NCI-H524 treated with DMSO at 0.1 percent for 48 hours (cell line): ENCODE measurements around the gene ABCB9.
"Not testable (repeated sequence)": the region's sequence is repeated elsewhere in the genome, so short reads cannot be mapped to it uniquely, and the experiment has no call there.

Experiments used
- DNase-seq: peaks from one replicate; lab custom pipeline; 2025; lab: John Stamatoyannopoulos, UW

ABCB9 gene

DNA sequence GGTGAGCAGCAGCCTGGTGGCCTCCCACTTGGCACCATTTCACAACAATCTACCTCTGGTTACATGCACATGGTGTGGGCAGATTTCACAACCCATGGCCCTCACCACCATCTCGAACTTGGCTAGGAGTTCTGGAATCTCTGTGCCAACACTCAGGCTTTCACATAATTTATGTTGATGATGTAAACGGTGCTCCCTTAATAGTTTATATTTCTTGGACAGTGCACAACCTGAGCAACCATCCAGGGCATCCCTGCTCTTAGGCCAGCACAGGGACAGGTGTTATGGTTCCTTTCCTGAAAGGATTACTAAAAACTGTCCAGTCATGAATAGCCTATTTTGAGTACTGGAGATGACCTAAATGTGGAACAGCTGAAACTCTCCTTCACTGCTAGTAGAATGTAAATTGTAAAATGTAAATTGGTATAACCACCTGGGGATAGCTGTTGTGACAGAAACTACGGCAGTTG is 28.6 kb downstream of the ABCB9 start:
- no peak for DNase-seq

DNA sequence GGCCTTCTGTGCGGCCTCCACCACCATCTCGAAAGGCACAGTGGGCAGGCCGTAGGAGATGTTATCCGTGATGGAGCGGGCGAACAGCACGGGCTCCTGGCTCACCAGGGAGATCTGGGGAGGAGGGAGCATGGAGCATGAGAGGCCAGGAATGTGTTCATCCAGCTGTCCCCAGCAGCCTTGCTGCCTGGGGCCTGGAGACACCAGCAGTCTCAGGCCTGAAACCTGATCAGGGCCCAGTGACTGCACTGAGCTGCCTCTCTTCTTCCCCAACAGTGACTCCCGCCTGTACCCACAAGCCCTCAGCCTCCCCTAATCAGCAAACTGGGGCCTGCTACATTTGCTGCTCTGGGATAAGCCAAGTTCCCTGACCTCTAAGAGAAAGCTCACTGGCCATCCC is 30.9 kb downstream of the ABCB9 start:
- no peak for DNase-seq

DNA sequence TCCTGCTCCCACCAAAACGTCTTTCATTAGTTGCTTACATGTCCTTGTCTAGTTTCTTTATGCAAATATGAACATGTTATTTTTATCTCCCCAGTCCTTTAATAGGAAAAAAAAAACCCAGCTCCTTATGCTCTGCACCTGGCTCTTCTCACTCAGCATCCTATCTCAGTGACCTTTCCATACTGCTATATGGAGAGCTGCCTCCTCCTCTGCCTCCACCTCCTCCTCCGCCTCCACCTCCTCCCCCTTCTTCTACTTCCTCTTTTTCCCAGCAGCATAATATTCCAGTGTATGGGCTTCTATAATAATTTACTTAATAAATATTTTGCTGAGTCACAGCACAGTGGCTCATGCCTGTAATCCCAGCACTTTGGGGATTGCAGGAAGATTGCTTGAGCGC is 31.5 kb downstream of the ABCB9 start:
- no peak for DNase-seq

DNA sequence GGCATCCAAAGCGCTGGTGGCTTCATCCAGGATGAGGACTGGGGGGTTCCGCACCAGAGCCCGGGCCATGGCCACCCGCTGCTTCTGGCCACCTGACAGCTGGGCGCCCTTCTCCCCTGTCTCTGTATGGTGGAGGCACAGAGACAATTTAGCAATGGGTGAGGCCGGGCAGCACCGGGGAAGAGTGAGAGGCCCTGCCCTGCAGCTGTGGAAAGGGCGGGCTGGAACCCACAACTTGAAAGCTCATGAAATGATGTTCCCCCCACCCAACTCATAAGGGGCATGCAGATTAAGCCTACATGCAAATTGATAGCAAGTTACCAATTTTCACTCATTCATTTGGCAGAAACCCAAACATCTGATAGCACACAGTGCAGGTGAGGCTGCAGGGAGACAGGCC is 34.1 kb downstream of the ABCB9 start:
- no peak for DNase-seq

DNA sequence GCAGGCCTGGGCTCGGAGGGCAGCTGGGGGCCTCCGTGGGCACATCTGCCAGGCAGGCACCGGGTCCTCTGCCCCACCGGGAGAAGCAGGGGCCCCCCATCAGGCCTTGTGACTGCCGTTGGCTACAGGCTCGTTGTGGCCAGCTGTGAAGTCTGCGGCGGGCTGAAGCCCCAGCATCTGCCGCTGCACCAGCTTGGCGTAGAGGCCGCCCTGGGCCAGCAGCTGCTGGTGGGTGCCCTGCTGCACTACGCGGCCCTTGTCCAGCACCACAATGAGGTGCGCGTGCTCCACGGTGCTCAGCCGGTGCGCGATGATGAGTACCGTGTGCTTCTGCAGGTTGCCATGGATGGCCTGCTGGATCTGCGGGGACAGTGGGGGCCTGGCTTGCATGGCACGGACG is 36.5 kb downstream of the ABCB9 start:
- no peak for DNase-seq

DNA sequence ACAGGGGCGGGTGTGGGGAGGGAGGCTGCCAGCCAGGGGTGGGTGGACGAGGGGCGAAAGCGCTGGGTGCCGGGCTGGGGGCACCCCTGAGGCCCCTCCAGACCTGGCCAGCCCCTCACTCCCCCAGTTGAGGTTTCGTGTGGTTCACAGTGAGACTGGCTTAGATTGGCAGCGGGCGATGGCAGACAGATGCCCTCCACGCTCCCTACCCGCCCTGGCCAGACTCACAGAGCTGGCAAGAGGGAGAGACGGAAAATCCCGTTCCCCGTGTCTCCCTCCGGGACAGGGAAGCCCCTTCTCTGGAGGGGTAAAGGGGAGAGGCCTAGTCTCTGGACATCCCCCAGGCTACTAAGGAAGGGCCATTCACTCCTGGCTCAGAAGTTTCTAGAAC is 37.1 kb downstream of the ABCB9 start:
- no peak for DNase-seq

DNA sequence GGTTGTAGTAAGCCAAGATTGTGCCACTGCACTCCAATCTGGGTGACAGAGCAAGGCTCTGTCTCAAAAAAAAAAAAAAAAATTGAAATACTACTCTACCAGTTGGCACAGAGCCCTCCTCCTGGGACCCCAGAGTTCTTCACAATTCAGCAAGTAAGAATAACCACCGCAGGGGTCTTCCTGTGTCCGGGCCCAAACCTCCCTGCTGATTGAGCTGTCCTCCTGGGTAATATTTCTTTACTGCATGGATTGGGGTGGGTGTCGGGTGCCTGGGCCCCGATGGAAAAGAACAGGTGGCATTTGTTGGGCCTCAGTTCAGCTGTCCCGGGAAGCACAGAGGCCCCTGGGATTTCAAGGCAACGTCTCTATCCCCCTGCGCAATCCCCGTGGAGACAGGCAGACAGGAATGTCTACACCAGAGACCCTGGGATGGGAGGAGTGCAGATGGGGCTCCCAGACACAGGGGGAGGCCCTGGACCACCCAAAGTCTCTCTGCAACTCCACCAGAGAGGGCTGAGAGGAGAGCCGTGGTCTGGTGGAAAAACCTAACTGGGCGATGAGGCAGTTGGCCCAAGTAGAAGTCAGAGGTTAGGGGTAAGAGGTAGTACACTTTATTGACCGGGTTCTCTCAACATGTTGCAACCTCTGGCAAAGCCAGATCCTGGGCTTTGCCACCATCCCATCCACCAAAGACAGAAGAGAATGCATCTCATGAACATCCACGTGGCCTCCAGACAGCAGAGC is 37.7 kb downstream of the ABCB9 start:
- DNase-seq = no peak

DNA sequence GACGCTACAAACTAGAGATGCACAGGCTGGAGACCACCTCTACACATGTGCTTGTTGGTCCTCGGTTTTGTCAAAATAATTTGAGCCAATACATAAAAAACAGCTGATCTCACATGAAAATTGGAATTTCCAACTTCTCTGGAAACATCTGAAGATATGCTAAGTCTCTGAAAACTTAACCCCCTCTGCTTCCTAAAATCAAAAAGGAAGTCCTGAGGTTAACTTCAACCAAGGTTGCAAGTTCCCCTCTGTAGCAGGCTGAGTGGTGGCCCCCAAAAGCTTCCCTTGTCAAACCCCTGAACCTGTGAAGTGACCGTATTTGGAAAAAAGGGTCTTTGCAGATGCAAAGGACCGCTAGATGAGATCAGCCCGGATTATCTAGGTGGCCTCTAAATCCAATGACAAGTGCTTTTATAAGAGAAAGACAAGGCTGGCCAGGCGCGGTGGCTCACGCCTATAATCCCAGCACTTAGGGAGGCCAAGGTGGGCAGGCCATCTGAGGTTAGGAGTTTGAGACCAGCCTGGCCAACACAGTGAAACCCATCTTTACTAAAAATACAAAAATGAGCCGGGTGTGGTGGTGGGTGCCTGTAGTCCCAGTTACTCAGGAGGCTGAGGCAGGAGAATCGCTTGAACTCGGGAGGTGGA is 38.4 kb downstream of the ABCB9 start:
- no peak for DNase-seq

DNA sequence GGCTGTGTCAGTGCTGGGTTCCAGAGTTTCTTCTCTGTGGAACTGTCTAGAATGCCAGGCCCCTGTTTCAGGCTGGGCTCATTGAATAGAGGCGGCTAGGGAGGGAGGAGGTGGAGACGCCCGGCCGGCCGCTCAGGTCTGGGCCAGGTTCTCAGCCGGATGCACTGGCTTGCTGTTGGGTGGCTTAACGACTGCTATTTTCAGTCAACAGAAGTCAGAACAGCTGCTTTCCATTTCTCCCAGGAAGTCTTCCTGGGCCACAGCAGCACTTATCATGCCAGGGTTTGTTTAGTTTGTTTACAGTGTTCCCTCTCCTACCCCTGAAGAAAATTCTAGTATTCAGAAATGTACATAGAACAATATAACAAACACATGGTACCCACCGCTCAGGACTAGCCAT is 44.3 kb downstream of the ABCB9 start:
- no peak for DNase-seq

DNA sequence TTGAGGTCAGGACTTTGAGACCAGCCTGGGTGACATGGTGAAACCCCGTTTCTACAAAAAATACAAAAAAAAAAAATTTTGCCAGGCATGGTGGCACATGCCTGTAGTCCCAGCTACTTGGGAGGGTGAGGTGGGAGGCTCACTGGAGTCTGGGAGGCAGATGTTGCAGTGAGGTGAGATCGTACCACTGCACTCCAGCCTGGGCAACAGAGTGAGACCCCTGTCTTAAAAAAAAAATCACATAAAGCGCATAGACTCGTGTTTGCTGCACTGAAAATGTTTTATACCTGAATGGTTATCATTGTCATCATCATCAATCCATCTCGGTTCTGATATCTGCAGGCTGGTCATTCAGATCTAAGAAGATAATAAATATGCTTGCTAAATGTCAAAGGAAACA is 45.6 kb downstream of the ABCB9 start:
- DNase-seq = no peak

DNA sequence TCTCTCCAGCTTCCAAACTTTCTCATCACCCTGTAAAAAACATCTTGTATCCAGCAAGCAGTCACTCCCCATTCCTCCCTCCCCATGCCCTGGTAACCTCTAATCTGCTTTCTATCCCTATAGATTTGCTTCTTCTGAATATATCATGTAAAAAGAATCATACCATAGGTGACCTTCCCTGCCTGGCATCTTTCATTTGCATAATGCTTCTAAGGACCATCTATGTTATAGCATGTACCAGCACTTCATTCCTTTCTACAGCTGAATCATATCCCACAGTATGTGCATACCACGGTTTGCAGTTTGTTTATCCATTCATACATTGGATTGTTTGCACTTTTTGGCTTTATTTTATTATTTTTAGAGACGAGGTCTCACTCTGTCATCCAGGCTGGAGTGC is 47.4 kb downstream of the ABCB9 start:
- no peak for DNase-seq

DNA sequence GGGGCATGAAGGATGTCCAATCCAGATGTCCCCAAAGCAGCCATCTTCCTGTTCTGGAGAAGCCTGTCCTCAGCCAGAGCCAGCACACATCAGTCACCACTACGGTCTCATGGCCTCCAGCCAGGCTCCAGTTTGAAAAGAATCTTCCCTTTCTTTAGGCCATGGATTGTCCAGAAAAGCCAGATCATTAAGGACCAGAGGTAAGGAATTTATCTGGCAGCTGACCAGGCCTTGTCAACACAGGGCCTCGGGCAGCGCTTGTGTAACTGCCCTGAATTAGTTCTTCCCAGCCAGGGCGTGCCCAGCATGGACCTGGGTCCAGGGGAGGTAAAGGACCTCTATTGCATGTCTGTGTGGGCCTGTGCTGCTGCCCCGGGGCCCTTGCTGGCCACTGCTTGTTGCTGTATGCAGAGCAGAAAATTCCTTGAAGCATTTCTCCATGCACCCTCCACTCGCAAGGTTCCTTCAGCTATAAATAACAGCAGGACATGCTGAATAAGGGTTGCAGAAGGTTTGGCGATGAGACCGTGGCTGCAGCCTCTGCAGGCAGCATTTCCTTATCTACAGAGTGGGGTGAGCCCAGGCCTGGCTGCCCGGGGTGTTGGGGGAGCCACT is 48.6 kb downstream of the ABCB9 start:
- no peak for DNase-seq

DNA sequence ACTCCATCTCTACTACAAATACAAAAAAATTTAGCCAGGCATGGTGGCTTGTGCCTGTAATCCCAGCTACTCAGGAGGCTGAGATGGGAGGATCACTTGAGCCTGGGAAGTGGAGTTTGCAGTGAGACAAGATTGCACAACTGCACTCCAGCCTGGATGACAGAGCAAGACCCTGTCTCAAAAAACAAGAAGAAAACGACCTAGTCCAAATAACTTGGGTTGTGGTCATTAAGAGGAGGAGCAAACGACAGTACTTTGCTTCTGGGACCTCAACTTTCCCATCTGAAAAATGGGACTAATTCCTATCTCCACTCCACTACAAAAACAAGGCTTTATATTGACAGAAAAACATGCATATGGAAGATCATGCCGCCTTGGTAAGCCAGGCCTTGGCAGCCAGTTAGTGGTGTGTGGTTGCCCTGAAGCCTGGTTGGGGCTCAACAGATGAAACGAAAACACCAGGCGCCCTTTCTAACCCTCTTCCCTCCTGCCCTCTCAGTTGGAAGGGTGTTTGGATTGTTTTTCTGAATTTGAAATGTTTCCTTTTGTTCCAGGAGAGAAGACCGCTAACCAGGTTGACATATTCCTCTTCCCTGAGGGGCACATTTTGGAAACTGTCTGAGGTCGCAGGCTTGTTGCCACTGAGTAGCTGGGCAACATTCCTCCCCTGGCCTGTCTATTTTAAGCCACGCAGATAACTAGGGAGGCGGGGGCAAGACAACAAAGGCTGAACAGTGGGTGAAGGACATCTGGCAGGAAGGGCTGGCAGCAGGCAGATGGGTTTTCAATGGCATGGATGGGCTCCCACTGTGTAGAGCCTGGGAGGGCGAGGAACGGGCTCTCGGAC is 56.6 kb downstream of the ABCB9 start:
- DNase-seq = no peak

DNA sequence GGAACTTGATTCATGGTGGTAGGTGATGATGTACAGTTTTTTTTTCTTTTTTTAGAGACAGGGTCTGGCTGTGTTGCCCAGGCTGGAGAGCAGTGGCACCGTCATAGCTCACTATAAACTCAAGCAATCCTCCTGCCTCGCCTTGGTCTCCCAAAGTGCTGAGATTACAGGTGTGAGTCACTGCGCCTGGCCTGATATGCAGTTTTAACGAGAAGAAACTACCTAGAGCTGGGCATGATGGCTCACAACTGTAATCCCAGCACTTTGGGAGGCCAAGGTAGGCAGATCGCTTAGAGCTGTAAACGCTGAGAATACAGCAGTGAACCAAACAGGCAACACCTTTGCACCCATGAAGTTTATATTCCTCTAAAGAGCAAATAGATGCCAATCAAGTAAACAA is 57.3 kb downstream of the ABCB9 start:
- DNase-seq = no peak

DNA sequence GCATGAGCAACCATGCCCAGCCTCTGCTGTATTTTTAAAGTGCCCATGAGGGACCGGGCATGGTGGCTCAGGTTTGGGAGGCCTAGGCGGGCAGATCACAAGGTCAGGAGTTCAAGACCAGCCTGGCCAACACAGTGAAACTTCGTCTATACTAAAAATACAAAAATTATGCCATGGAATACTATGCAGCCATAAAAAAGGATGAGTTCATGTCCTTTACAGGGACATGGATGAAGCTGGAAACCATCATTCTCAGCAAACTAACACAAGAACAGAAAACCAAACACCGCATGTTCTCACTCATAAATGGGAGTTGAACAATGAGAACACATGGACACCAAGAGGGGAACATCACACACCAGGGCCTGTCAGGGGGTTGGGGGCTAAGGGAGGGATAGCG is 61.0 kb downstream of the ABCB9 start:
- DNase-seq = not testable (repeated sequence)

DNA sequence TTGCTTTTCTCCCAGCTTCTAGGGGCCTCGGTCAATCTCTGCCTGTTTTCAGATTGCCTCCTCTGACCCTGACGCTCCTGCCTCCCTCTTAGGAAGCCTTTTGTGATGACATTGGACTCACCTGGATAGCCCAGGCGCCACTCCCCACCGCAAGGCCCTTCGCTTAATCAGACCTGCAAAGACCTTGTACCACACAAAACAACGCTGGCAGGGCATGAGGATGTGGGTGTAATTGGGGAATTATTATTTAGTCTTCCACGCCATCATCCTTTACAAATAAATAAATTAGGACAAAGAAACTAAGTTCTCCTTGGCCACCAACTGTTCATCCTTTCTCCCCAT is 62.6 kb downstream of the ABCB9 start:
- no peak for DNase-seq

DNA sequence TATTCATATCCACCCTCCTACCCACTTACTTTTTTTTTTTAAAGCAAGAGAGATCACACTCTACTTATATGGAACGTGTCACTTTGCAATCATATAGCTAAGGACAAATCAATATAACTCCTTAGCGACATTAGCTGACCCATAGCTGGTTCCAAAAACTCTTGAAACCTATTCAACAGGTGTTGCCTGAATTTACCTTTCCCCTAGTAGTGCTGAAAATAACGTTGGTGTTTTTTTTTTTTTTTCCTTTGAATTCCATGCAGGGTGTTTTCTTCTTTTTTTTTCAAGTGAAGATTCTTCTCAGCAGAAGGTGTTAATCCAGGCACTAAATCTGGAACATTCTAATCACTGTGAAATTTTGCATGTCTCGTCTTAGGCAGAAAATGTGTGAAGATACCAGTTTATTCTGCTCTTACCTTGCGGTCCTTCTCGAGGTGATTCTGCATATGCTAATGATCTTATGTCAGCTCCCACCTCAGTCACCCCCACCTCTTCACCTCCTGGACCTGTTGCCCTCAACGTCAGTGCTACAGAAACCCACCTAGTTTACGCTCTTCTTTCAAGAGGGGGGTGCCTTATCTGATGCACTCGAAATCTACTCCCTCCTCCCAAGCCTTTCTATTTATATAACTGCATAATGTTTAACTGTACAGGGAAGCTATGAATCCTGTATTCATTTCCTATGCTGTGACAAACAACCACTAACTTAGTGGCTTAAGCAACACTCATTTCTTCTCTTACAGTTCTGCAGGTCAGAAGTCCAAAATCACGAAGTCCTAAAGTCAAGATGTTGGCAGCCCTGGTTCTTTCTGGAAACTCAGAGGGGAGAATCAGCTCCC is 63.2 kb downstream of the ABCB9 start:
- DNase-seq = no peak

DNA sequence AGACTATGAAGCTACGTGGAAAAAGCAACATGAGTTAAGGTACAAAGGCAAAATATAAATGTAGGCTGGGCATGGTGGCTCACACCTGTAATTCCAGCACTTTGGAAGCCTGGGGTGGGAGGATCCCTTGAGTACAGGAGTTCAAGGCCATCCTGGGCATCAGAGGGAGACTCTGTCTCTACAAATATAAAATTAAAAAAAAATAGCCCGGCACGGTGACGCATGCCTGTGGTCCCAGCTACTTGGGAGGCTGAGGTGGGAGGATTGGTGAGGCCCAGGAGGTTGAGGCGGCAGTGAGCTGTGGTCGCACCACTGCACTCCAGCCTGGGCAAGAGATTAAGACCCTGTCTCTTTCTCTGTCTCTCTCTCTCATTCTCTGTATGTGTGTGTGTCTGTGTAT is 66.4 kb downstream of the ABCB9 start:
- no peak for DNase-seq

DNA sequence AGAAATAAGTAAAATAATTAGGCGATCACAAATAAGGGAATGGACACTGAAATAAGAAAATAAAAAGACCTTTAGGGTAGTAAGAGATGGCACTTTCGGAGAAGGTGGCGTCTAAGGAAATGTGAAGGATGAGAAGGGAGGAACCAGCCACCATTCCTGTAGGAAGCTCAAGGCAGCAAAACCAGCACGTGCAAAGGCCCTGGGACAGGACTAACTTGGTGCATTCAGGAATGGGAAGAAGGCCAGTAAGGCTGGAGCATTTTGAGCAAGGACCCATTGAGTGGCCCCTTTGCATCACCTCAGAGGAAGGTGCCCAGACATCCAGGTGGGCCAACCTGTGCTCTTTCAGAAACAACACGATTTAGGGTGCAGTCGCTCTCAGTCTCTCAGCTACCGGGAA is 69.6 kb downstream of the ABCB9 start:
- no peak for DNase-seq

DNA sequence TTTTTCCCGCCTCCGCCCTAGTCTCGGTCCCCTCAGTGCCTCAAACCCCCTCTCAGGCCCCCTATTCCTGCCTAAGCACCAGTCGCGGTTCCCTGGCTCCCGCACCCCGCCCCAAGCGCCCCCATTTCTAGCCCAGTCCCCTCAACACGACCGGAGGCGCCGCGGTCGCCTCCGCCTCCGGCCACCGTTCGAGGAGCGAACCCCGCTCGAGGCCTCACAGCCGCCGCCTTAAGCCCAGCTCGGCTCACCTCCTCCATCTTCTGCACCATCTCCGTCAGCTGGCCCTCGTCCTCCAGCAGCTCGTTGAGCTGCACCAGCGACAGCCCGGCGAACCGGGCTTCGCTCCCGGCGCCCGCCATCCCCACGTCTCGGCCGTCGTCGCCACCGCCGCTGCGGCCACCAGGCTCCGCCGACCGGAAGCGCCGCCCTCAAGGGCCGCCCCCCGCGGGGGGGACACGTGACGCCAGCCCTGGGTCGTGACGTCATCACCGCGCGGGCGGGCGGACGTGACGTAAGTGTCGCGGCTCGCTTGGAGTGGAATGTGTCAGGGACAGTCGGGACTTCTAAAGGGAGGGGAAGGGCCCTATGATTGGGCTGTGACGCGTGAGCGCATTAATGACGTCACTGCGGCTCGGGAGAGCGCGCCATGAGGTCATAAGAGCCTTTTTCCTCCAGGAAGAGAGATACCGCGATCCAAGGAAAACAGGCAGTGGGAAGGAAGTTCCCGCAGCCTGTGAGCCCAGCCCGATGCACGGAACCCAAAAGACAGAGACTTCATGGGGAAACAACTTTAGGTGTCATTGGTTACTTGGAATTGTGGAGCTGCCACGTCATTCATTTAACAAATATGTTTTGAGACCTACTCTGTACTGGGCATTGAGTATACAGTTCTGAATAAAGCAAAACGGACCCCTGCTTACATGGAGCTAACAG is 70.3 kb downstream of the ABCB9 start, which contains the start of gene VPS37B:
Gene VPS37B (minus strand): TSS at position 421 of the 933 bp plus-strand sequence. CDS start 62 bp downstream, at position 359.
- no peak for DNase-seq

DNA sequence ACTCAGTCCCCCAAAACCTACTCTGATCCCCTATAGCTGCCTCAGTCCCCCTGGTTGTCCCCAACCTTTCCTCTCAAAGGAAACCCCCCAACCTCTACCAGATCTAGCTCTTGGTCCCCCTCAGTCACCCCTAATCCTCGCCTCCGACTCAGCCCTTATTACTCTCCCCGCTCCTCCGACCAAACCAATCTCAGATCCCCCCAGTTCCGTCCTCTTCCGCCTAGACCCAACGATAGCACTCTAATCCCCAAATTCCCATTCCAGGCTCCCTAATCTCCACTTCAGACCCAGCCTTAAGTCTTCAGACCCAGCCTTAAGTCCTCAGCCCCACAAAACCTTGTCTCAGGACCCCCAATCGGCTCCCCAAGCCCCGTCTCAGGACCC is 71.0 kb downstream of the ABCB9 start:
- no peak for DNase-seq
